Medulla oblongata (tissue), 1 donor: ENCODE data around the gene DMTF1.
"Not testable (repeated sequence)": the region's sequence is repeated elsewhere in the genome, so short reads cannot be mapped to it uniquely, and the experiment has no call there.

Source experiments
- DNase-seq: peaks from one replicate; pipeline ENCODE4 v3.0.0-alpha.2; 2015; ENCODE audit errors: extremely low spot score

The DMTF1 gene

DNA sequence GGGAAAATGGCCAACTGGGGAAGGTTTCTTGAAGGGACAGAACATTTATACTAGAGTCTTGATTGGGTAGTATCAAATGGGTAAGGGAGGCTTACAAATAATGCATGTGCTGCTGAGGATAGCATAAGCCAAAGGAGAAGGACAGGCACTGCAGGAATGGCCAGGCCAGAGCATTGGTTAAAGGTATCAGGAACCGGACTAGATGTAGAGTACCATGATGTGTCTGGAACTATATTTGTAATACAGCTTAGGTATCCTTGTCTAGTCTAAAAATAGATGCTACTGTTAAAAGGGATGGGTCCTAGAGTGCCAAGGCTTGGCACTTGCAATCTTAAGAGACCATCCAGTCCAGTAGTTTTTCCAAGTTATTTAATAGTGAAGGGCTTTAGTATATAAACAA lies 47.0 kb downstream of the DMTF1 start:
- no peak for DNase-seq

DNA sequence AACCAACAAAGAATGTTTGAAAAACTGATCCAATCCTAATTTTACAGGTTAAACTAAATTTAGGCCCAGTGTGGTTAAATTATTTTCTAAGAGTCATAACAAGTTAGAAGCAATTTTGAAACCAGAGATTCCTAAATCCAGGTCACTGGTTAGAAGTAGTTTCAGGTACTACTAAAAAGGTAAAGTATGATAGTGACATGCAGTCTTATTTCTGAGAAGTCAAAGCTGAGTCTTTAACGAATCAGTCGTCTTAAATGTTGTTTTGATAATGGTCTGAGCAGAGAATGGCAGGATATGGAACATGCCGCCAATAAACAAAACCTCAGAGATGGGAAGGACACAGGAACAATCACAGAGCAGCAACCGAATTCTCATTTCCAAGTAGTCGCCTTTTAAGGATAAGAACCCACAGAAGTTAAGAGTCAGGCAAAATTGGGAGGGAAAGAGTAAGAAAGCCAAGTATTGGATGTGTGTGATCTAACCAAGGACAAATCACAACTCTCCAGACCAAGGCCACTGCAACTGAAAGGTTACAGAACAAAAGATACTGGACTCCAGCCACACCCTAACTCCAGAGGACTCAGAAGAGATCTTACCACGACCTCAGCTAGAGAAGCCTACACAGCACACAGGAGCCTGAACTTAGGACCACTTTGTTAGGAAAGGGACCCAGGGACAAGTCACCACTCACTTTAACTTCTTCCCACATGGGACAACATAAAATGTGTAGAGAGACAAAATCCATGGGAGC lies 47.6 kb downstream of the DMTF1 start:
- DNase-seq, result no peak

GRCh38 chr7:87202208-87202607 lies 50.0 kb downstream of the DMTF1 start:
- DNase-seq, result peak; percentile 29

- no peak for DNase-seq
Observed at GRCh38 chr7:87202705-87203104, 50.5 kb downstream of the DMTF1 start.

DNA sequence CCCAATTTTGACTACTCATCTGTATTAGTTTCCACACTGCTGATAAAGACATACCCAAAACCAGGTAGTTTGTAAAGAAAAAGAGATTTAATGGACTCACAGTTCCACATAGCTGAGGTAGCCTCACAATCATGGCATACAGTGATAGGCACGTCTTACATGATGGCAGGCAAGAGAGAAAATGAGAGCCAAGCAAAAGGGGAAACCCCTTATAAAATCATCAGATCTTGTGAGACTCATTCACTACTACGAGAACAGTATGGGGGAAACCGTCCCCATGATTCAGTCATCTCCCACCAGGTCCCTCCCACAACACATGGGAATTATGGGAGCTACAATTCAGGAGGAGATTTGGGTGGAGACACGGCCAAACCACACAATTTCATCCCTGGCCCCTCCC lies 51.7 kb downstream of the DMTF1 start:
- not testable (repeated sequence) for DNase-seq

DNA sequence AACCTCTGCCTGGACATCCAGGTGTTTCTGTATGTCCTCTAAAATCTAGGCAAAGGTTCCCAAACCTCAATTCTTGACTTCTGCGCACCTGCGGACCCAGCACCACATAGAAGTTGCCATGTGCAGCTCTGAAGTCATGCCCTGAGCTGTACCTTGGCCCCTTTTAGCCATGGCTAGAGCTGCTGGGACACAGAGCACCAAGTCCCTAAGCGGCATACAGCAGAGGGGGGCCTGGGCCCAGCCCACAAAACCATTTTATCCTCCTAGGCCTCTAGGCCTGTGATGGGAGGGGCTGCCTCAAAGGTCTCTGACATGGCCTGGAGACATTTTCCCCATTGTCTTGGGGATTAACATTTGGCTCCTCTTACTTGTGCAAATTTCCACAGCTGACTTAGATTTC lies 52.7 kb downstream of the DMTF1 start:
- DNase-seq, result no peak

GRCh38 chr7:87205701-87206100 lies 53.4 kb downstream of the DMTF1 start:
- not testable (repeated sequence) for DNase-seq

GRCh38 chr7:87206361-87206760 lies 54.1 kb downstream of the DMTF1 start:
- DNase-seq, result no peak

DNA sequence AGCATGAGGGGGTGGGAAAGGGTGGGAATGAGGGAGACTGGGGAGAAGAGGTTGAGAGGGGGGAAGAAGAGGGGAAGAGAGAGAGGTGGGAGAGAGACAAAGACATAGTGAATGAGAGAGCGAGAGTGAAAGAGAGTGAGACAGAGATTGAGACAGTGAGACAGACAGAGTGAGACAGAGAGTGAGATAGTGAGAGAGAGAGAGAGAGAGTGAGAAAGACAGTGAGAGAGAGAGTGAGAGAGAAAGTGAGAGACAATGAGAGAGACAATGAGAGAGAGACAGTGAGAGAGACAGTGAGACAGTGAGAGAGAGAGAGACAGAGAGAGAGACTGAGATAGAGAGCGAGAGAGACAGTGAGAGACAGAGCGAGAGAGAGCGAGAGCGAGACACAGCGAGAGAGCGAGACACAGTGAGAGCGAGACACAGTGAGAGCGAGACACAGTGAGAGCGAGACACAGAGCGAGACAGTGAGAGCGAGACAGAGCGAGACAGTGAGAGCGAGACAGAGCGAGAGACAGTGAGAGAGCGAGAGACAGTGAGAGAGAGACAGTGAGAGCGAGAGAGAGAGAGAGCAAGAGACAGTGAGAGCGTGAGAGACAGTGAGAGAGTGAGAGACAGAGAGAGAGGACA lies 57.2 kb downstream of the DMTF1 start:
- DNase-seq, result no peak

GRCh38 chr7:87210506-87210905 lies 58.3 kb downstream of the DMTF1 start:
- DNase-seq, result no peak

DNA sequence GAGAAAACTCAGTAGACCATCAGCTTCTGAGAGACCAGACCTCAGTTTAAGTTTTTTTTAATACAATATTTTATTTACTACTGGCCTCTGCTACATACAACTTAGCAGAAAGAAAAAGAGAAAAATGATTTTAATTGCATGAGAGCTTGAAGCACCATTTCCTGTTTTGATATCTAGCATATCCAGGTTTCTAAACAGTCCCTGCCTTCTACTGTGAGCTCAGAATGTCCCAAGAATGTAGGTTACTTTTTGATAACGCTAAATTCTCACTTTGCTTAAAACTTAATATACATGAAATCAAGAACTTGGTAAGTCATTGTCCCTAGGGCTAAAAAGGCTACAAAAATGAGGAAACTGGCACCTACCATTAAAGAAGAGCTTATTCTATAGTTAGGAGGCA lies 60.2 kb downstream of the DMTF1 start:
- no peak for DNase-seq

- DNase-seq, result no peak
Observed at GRCh38 chr7:87213252-87213651, 61.0 kb downstream of the DMTF1 start.

DNA sequence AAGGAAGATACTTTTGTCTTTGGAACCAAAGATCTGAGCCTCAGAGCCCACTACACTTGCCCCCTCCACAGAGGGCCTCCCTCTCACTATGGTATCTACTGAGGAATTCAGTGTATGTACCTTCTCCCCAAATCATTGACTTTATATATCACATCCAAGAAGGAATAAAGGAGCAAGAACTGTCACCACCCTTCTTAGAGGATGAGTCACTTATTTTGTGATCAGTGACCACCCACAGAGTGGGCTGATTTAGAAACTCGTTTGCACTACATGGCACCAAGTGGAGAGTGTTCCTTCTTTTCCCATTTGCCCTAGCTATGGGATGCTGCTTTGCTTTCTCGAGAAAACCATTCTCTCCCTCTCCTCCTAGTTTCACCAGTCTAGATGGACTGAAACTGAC lies 61.6 kb downstream of the DMTF1 start:
- no peak for DNase-seq

GRCh38 chr7:87215046-87215445 lies 62.8 kb downstream of the DMTF1 start:
- no peak for DNase-seq

DNA sequence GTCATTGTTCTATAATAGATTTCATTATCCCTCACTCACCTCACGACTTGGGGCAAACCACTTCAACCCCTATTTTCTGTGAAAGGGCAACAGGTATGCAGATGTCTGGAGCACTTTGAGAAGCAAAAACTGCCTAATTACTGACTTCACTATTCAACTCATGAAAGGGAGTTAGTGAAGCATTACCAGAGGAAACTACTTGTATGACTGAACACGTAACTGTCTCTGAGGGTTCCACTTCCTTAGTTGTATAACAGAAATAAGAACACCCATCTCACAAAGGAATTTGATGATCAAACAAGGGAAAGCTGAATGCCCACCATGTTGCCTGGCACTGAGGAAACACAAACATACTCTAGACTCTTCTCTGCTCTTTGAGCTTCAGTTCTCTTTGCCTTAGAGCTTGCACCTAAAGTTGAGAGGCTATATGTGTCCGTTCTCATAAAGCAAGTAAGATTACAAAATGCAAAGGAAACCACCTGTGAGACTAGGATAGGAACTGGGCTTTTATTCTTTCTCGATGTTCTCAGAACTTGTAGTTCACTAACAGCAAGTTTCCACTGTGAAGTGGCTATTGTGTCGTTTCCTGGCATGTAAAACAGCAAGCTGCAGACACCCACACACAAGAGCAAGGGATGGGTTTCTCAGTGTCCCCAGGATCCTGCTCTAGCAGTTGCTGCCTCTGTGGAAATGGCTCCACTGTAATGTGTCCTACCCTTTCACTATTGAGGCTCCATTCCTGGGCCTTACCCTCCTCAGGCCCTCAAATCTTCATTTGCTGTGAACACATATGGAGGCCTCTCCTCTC lies 64.7 kb downstream of the DMTF1 start:
- peak; percentile 37 for DNase-seq

DNA sequence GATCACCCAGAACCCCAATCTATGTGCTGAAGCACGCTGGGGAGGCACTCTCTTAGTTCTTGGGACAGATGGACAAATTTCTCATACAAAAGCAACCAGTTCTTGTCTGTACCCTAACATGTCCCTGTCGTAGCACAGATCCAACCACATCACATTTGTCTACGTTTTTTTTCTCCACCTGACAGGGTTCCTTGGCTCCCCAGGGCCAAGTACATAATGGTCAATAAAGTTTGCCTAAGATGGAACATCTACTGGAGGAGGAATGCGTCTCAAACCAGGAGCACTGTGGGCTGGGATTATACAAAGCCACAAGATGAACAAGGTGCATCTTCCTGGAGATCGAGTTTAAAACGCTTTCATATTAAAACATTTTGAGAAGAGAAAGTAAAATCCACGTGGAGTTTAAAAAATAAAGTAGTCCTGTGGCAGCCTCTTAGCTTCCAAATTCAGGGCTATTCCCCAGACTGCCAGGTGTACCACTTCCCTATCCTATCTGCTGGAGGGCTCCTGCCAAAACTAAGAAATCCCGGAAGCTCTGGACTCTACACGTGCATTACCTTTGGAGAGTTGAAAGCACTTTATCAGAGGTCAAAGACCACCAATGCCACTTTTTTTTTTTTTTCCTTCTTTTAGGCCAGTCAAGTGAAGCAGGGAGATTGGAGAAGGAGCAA lies 65.9 kb downstream of the DMTF1 start:
- DNase-seq, result no peak

GRCh38 chr7:87218796-87219544 lies 66.7 kb downstream of the DMTF1 start:
- DNase-seq, result peak; percentile 77

DNA sequence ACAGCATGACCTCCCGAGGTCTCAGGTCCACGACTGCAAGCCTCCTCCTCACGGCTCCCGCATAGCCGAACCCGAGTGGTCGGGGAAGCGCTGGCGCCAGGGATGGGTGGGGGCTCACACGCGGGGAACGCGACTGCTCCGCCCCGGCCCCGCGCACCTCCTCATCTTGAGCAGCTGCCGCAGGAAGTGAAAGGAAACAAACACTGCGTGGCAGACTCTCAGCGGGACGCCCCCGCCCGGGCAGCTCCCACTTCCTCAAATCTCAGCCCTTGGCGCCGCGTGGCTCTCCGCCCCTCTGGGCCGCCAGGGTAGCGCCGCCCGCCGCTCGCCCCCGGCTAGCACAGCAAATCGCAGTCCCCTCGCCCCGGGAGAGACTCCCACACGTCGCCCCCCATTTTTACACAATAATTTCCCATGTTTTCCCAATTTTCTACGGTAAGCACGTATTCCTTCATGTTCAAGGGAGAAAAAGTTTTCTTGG lies 67.3 kb downstream of the DMTF1 start, which contains the start of gene TMEM243:
TMEM243 (minus strand) TSS at position 188 of the 481 bp plus-strand sequence. CDS start 229 bp downstream, outside the sequence.
- peak; percentile 82 for DNase-seq

DNA sequence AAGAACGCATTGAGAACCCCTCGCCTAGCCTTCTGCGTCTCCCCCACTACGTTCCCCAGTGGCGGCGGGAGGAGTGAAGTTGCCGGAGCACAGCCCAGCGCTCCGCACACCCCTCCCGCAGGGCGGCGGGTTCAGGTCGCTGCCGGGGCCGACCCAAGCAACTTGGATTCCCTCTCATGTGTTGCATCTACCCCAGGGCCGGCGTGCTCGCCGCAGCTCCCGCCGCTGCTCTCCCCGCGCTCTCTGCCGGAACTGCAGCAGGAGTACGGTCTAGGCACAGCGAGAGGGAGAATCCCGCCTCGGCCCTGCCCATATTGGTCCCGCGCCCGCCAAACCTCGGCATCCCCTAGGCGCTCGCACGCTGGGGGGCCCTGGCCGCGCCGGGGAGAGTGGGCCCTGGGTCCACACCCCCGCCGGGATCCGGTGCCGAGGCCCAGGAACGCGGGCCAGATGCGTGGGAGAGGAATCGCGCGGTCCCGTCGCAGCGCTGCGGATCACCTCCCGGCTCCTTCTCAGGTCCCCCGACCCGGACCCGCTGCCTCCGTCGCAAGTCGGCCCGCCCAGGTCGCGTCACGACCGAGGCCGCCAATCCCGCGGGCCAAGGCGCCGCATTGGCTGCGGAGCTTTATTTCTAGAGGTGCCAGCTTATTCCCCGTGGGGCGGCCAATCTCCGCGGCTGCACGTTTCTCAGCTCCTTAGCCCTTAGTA lies 67.9 kb downstream of the DMTF1 start:
- DNase-seq, result peak; percentile 83

DNA sequence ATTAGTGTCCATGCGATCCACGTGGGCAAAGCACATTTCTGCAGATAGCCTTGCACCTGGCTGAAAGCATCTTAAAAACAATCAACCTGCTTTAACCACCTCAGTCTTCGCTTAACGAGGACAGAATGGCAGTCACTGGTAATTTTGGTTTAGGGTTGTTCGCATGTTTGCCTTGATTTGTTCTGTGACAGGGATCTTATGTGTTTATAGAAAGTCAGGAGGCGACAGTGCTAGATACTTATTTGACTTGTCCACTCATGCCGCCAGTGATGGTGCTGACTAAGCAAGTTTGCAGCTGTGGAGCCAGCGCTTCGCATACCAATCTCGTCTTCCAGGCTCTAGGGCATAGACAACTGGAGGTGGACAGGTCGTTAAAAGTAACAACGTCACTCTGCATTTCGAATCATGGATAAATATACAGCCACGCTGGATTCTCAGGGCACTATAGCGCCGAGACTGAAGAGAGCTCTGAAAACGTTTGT lies 68.5 kb downstream of the DMTF1 start:
- peak; percentile 62 for DNase-seq
